NT2/D1 (cell line): ENCODE measurements around the gene GALNT18.

Experiments
- SUZ12 ChIP-seq: IDR thresholded peaks from 2 replicates; pipeline ENCODE4 v1.6.1; 2011; ENCODE audit not compliant: insufficient read length, insufficient read depth; ENCODE audit errors: extremely low read depth
- YY1 ChIP-seq: IDR thresholded peaks from 2 replicates; pipeline ENCODE4 v1.6.1; 2011; ENCODE audit not compliant: insufficient read length, insufficient read depth

- TF ChIP-seq SUZ12: no peak
- no peak for TF ChIP-seq YY1
Measured at GRCh38 chr11:11444027-11444803, 177.6 kb downstream of the GALNT18 start.
